H9 (cell line): ENCODE results near the gene NUDT2. TPM values are rescaled to one million over a fixed set of nuclear protein-coding genes. Genes with fewer than 3 reads are reported as not detected.

Experiments used
- DNase-seq: peaks from one replicate; pipeline ENCODE4 v3.0.0-alpha.2; 2017
- H2AFZ ChIP-seq: one replicate; pipeline ENCODE4 v1.6.1; 2013; ENCODE audit warnings: mild to moderate bottlenecking, low read length, control low read depth, moderate library complexity
- H2AK5ac ChIP-seq: 2 replicates; pipeline ENCODE4 v1.6.1; 2013; ENCODE audit warnings: low read length, control low read depth, mixed read lengths; ENCODE audit not compliant: insufficient read length
- H2BK120ac ChIP-seq: one replicate; pipeline ENCODE4 v1.6.1; 2013; ENCODE audit warnings: low read depth, mild to moderate bottlenecking, low read length, control low read depth, inconsistent platforms; ENCODE audit not compliant: poor library complexity, severe bottlenecking
- H2BK12ac ChIP-seq: 2 replicates; pipeline ENCODE4 v1.6.1; 2013; ENCODE audit warnings: low read length, control low read depth, mixed read lengths, low read depth; ENCODE audit not compliant: insufficient read length
- H2BK15ac ChIP-seq: 2 replicates; pipeline ENCODE4 v1.6.1; 2013; ENCODE audit warnings: low read depth, low read length, control low read depth
- H2BK20ac ChIP-seq: one replicate; pipeline ENCODE4 v1.6.1; 2013; ENCODE audit warnings: low read depth, mild to moderate bottlenecking, low read length, control low read depth, inconsistent platforms; ENCODE audit not compliant: poor library complexity, severe bottlenecking
- H2BK5ac ChIP-seq: 2 replicates; pipeline ENCODE4 v1.6.1; 2013; ENCODE audit warnings: low read length, control low read depth, mixed read lengths; ENCODE audit not compliant: insufficient read length
- H3K14ac ChIP-seq: 2 replicates; pipeline ENCODE4 v1.6.1; 2013; ENCODE audit warnings: low read length, control low read depth; ENCODE audit not compliant: insufficient read depth
- H3K18ac ChIP-seq: 2 replicates; pipeline ENCODE4 v1.6.1; 2013; ENCODE audit warnings: low read depth, mild to moderate bottlenecking, mixed read lengths, low read length, control low read depth; ENCODE audit not compliant: insufficient read length
- H3K23ac ChIP-seq: 2 replicates; pipeline ENCODE4 v1.6.1; 2013; ENCODE audit warnings: low read length, control low read depth, mixed read lengths, low read depth; ENCODE audit not compliant: insufficient read length
- H3K23me2 ChIP-seq: 2 replicates; pipeline ENCODE4 v1.6.1; 2013; ENCODE audit warnings: low read depth, mild to moderate bottlenecking, mixed read lengths, low read length, control low read depth; ENCODE audit not compliant: insufficient read length, poor library complexity, severe bottlenecking
- H3K27ac ChIP-seq: 2 replicates; pipeline ENCODE4 v1.5.1; 2013; ENCODE audit warnings: low read length, control low read depth, mixed read lengths, low read depth; ENCODE audit not compliant: insufficient read length
- H3K27me3 ChIP-seq: 2 replicates; pipeline ENCODE4 v1.6.1; 2013; ENCODE audit warnings: low read length, control low read depth, inconsistent platforms; ENCODE audit not compliant: insufficient read depth
- H3K4ac ChIP-seq: 2 replicates; pipeline ENCODE4 v1.6.1; 2013; ENCODE audit warnings: low read depth, mild to moderate bottlenecking, control low read depth, inconsistent platforms, low read length, moderate library complexity
- H3K4me1 ChIP-seq: 2 replicates; pipeline ENCODE4 v1.6.1; 2013; ENCODE audit warnings: low read length, control low read depth, inconsistent platforms; ENCODE audit not compliant: insufficient read depth
- H3K4me2 ChIP-seq: 2 replicates; pipeline ENCODE4 v1.6.1; 2013; ENCODE audit warnings: low read length, control low read depth, mixed read lengths; ENCODE audit not compliant: insufficient read length, insufficient read depth
- H3K56ac ChIP-seq: 2 replicates; pipeline ENCODE4 v1.6.1; 2013; ENCODE audit warnings: low read depth, mild to moderate bottlenecking, mixed read lengths, low read length, control low read depth; ENCODE audit not compliant: insufficient read length
- H3K79me1 ChIP-seq: 2 replicates; pipeline ENCODE4 v1.6.1; 2013; ENCODE audit warnings: low read depth, mild to moderate bottlenecking, moderate library complexity, low read length, control low read depth, inconsistent platforms; ENCODE audit not compliant: insufficient read depth, poor library complexity, severe bottlenecking
- H3K79me2 ChIP-seq: 2 replicates; pipeline ENCODE4 v1.6.1; 2013; ENCODE audit warnings: low read length, control low read depth, inconsistent platforms; ENCODE audit not compliant: insufficient read depth
- H3K9ac ChIP-seq: 2 replicates; pipeline ENCODE4 v1.6.1; 2013; ENCODE audit warnings: low read length, control low read depth, mixed read lengths; ENCODE audit not compliant: insufficient read length; ENCODE audit errors: extremely low read depth
- H3K9me3 ChIP-seq: one replicate; pipeline ENCODE4 v1.6.1; 2013; ENCODE audit warnings: low read depth, low read length, inconsistent platforms; ENCODE audit not compliant: control insufficient read depth
- H3T11ph ChIP-seq: one replicate; pipeline ENCODE4 v1.6.1; 2013; ENCODE audit warnings: mild to moderate bottlenecking, low read length, control low read depth, inconsistent platforms
- H4K20me1 ChIP-seq: one replicate; pipeline ENCODE4 v1.6.1; 2013; ENCODE audit not compliant: control insufficient read depth, insufficient read length, insufficient read depth
- H4K5ac ChIP-seq: 2 replicates; pipeline ENCODE4 v1.6.1; 2013; ENCODE audit warnings: low read depth, mild to moderate bottlenecking, mixed read lengths, low read length, control low read depth; ENCODE audit not compliant: insufficient read length
- H4K8ac ChIP-seq: replicated peaks from 2 replicates; pipeline ENCODE4 v1.6.1; 2013; ENCODE audit warnings: low read length, control low read depth, mixed read lengths, low read depth; ENCODE audit not compliant: insufficient read length
- H4K91ac ChIP-seq: 2 replicates; pipeline ENCODE4 v1.6.1; 2013; ENCODE audit warnings: low read depth, mild to moderate bottlenecking, moderate library complexity, mixed read lengths, low read length, control low read depth; ENCODE audit not compliant: insufficient read length
- H3K27ac Mint-ChIP-seq, 3 experiments: 2 replicates in 2 of 3; 3 replicates in 1 of 3; pipeline ENCODE4 v1.8.0; 2020 to 2021; ENCODE audit warnings: mixed read lengths in 3 of 3, mild to moderate bottlenecking in 1 of 3, moderate library complexity in 1 of 3
- H3K27me3 Mint-ChIP-seq: 2 replicates; pipeline ENCODE4 v1.8.0; 2021; ENCODE audit warnings: low read depth, mild to moderate bottlenecking, moderate library complexity, mixed read lengths
- H3K36me3 Mint-ChIP-seq, 3 experiments: 2 replicates in 2 of 3; 3 replicates in 1 of 3; pipeline ENCODE4 v1.8.0; 2020 to 2021; ENCODE audit warnings: low read depth in 3 of 3, mixed read lengths in 3 of 3; ENCODE audit not compliant: insufficient read depth in 1 of 3
- H3K4me1 Mint-ChIP-seq, 2 experiments: 2 replicates each; pipeline ENCODE4 v1.8.0; 2020; ENCODE audit warnings: mixed read lengths in 2 of 2
- H3K4me3 Mint-ChIP-seq, 2 experiments: 2 replicates in 1 of 2; 3 replicates in 1 of 2; pipeline ENCODE4 v1.8.0; 2020 to 2021; ENCODE audit warnings: mild to moderate bottlenecking in 2 of 2, mixed read lengths in 2 of 2, moderate library complexity in 1 of 2
- H3K9me3 Mint-ChIP-seq, 2 experiments: 2 replicates in 1 of 2; 3 replicates in 1 of 2; pipeline ENCODE4 v1.8.0; 2020; ENCODE audit warnings: mild to moderate bottlenecking in 2 of 2, mixed read lengths in 2 of 2, moderate library complexity in 1 of 2
- WGBS: extraction: QIAGEN DNeasy Blood & Tissue Kit; methylation state at CpG from one replicate; pipeline ENCODE4 v1.1.7; 2013; ENCODE audit warnings: missing lambda C conversion rate, low lambda C conversion rate, mixed read lengths; ENCODE audit not compliant: insufficient read length; ENCODE audit errors: extremely low coverage; 5-methylcytosine and 5-hydroxymethylcytosine counted together
- total RNA-seq: library from RNA; stranded (reverse); gene quantifications from 2 replicates; pipeline ENCODE4 v1.2.1, GENCODE V29; 2021
- TF ChIP-seq, protein P1 (sequence below): fragments of 200-600 bp; sonication (generic); conservative IDR thresholded peaks from 3 replicates; pipeline ENCODE4 v1.8.0; 2021; ENCODE audit warnings: antibody characterized with exemption, mild to moderate bottlenecking

The NUDT2 gene
- total RNA-seq, 1 experiment from 2014 or later = 14.1 TPM

DNA sequence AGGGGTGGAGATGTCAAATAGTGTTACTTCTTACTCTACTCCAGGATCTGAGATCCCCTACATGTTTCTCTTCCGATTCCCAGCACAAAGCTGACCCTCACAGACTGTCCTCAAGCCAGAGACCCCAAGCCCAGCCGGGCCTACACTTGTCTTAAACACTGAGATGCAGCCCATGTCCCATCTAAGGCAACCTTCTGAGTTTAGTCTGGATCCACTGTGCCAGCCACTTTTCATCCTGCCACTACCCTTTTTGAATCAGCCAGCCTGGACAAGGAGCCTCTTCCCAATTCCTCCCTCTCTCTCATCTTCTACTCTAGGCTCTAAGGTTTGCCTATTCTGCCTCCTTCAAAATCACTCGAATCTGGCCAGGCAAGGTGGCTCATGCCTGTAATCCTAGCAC lies 53.5 kb downstream of the NUDT2 start:
- H3K56ac ChIP-seq = no peak overlapping the region
- no peaks in the 10 kb centered on the region for H3K9me3 ChIP-seq
- no peak overlapping the region for H2BK20ac ChIP-seq
- H3K23ac ChIP-seq = no peak overlapping the region
- peaks cover 60% of the 10 kb centered on the region for H3K27me3 Mint-ChIP-seq
- H4K20me1 ChIP-seq = no peaks in the 10 kb centered on the region
- H3K36me3 Mint-ChIP-seq = no peaks in the 10 kb centered on the region; a peak in 1 of 7 replicates
- H4K91ac ChIP-seq = no peak overlapping the region
- no peak overlapping the region for H3K9ac ChIP-seq
- H3K27me3 ChIP-seq = peaks cover 2% of the 10 kb centered on the region; the same call in 1 of the 2 replicates
- H3K79me2 ChIP-seq = no peaks in the 10 kb centered on the region
- no peak overlapping the region for H2AFZ ChIP-seq
- H3K4me1 Mint-ChIP-seq = peaks cover 9 to 19% of the 10 kb centered on the region in 2 experiments
- H3K27ac ChIP-seq = no peak overlapping the region
- H3K14ac ChIP-seq = no peak overlapping the region
- no peaks in the 10 kb centered on the region for H3K79me1 ChIP-seq
- H2BK120ac ChIP-seq = no peak overlapping the region
- no CpG with 5 or more reads among the region's 3 CpGs for WGBS
- no peak overlapping the region for H3T11ph ChIP-seq
- no peak overlapping the region for H2BK12ac ChIP-seq
- H4K8ac ChIP-seq = no peak overlapping the region
- no peak overlapping the region for H3K4me2 ChIP-seq
- TF ChIP-seq, protein P1, sequence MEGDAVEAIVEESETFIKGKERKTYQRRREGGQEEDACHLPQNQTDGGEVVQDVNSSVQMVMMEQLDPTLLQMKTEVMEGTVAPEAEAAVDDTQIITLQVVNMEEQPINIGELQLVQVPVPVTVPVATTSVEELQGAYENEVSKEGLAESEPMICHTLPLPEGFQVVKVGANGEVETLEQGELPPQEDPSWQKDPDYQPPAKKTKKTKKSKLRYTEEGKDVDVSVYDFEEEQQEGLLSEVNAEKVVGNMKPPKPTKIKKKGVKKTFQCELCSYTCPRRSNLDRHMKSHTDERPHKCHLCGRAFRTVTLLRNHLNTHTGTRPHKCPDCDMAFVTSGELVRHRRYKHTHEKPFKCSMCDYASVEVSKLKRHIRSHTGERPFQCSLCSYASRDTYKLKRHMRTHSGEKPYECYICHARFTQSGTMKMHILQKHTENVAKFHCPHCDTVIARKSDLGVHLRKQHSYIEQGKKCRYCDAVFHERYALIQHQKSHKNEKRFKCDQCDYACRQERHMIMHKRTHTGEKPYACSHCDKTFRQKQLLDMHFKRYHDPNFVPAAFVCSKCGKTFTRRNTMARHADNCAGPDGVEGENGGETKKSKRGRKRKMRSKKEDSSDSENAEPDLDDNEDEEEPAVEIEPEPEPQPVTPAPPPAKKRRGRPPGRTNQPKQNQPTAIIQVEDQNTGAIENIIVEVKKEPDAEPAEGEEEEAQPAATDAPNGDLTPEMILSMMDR = no peak
- H3K4me3 Mint-ChIP-seq = no peak overlapping the region; a peak in 1 of 5 replicates
- H2BK5ac ChIP-seq = no peak overlapping the region
- H3K23me2 ChIP-seq = peaks cover 21% of the 10 kb centered on the region
- no peak overlapping the region for H3K4ac ChIP-seq
- H4K5ac ChIP-seq = no peak overlapping the region
- no peaks in the 10 kb centered on the region for H3K4me1 ChIP-seq
- DNase-seq = no peak
- H3K27ac Mint-ChIP-seq = no peak overlapping the region
- H2BK15ac ChIP-seq = no peak overlapping the region
- no peak overlapping the region for H2AK5ac ChIP-seq
- no peak overlapping the region for H3K18ac ChIP-seq
- H3K9me3 Mint-ChIP-seq = no peaks in the 10 kb centered on the region
